WERI-Rb-1 (cell line): ENCODE results near the gene CCDC86.

ENCODE experiments used
- DNase-seq: peaks from one replicate; pipeline ENCODE4 v3.0.0-alpha.2; 2020
- H3K27ac ChIP-seq: fragments of 250-450 bp; sonication (Bioruptor Pico); 2 replicates; pipeline ENCODE4 v1.5.1; 2020; ENCODE audit warnings: mild to moderate bottlenecking, moderate library complexity
- H3K27me3 ChIP-seq: fragments of 250-450 bp; sonication (Bioruptor Pico); 2 replicates; pipeline ENCODE4 v1.5.1; 2021; ENCODE audit warnings: mild to moderate bottlenecking, low read depth, moderate library complexity; ENCODE audit not compliant: insufficient read depth, severe bottlenecking
- H3K36me3 ChIP-seq: fragments of 250-450 bp; sonication (Bioruptor Pico); 2 replicates; pipeline ENCODE4 v1.5.1; 2020; ENCODE audit warnings: mild to moderate bottlenecking, moderate library complexity
- H3K4me3 ChIP-seq: 2 replicates; pipeline ENCODE4 v1.5.1; 2011; ENCODE audit warnings: low read depth, mild to moderate bottlenecking, control low read depth, low read length
- H3K9me3 ChIP-seq: fragments of 250-450 bp; sonication (Bioruptor Pico); 2 replicates; pipeline ENCODE4 v1.5.1; 2021; ENCODE audit warnings: mild to moderate bottlenecking, moderate library complexity; ENCODE audit not compliant: severe bottlenecking
- TF ChIP-seq, protein P1 (sequence below): IDR thresholded peaks from 2 replicates; pipeline ENCODE4 v1.5.1; 2011; ENCODE audit warnings: low read depth, mild to moderate bottlenecking, control low read depth, inconsistent platforms, low read length

CCDC86 gene

DNA sequence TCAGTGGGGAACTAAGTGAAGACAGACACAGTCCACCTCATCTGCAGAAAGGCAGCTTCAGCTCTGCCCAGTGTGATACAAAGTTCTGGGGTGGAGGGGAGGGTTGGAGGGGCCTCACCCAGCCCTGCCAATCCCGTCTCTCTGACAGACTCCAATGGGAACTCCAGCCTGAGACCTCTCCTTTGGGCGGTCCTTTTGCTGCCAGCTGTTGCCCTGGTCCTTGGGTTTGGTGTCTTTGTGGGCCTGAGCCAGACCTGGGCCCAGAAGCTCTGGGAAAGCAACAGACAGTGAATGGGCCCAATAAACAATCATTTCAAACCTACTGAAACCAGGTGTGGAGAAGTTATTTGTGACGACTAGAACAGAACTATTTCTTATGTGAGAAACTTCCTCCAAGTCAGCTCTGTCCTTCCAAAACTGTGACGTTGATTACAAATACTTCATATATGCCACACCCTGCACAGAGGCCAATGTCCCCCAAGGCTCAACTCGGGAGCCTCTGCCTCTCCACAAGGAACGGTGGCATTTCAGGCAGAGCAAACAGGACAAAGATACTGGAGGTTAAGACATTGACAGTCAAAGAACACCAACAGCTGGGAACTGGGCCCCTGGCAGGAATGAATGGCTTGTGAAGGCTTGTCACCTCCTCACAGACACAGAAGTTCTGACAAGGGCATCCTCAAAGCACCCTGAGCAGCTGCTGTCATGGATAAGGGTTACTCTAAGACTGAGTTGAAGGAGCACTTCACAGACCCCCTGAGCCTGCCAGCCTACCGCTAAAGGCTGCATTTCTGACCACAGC is 33.7 kb downstream of the CCDC86 start:
- H3K4me3 ChIP-seq: no peak overlapping the region
- H3K27ac ChIP-seq: no peak overlapping the region
- TF ChIP-seq, protein P1, sequence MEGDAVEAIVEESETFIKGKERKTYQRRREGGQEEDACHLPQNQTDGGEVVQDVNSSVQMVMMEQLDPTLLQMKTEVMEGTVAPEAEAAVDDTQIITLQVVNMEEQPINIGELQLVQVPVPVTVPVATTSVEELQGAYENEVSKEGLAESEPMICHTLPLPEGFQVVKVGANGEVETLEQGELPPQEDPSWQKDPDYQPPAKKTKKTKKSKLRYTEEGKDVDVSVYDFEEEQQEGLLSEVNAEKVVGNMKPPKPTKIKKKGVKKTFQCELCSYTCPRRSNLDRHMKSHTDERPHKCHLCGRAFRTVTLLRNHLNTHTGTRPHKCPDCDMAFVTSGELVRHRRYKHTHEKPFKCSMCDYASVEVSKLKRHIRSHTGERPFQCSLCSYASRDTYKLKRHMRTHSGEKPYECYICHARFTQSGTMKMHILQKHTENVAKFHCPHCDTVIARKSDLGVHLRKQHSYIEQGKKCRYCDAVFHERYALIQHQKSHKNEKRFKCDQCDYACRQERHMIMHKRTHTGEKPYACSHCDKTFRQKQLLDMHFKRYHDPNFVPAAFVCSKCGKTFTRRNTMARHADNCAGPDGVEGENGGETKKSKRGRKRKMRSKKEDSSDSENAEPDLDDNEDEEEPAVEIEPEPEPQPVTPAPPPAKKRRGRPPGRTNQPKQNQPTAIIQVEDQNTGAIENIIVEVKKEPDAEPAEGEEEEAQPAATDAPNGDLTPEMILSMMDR: no peak
- H3K9me3 ChIP-seq: no peaks in the 10 kb centered on the region
- no peaks in the 10 kb centered on the region; the same call in 1 of the 2 replicates for H3K36me3 ChIP-seq
- H3K27me3 ChIP-seq: no peaks in the 10 kb centered on the region
- DNase-seq: no peak

DNA sequence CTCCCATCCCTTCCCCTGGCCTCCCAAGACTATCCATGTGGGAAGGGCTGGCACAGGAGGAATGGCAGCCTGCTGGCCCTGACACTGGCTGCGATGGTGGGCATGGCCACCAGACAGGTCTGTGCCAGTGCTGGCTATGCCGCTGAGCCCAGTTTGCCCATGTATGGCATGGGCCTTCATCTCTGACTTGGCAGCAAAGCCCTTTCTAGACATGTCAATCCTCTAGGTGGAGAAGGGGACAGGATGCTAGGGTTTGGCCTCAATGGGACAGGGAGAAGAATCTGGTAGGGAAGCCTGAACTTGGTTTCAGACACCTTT is 34.2 kb downstream of the CCDC86 start:
- no peaks in the 10 kb centered on the region for H3K9me3 ChIP-seq
- no peak overlapping the region for H3K27ac ChIP-seq
- no peaks in the 10 kb centered on the region; the same call in 1 of the 2 replicates for H3K36me3 ChIP-seq
- no peaks in the 10 kb centered on the region for H3K27me3 ChIP-seq
- no peak overlapping the region for H3K4me3 ChIP-seq
- TF ChIP-seq, protein P1: no peak
- no peak for DNase-seq

DNA sequence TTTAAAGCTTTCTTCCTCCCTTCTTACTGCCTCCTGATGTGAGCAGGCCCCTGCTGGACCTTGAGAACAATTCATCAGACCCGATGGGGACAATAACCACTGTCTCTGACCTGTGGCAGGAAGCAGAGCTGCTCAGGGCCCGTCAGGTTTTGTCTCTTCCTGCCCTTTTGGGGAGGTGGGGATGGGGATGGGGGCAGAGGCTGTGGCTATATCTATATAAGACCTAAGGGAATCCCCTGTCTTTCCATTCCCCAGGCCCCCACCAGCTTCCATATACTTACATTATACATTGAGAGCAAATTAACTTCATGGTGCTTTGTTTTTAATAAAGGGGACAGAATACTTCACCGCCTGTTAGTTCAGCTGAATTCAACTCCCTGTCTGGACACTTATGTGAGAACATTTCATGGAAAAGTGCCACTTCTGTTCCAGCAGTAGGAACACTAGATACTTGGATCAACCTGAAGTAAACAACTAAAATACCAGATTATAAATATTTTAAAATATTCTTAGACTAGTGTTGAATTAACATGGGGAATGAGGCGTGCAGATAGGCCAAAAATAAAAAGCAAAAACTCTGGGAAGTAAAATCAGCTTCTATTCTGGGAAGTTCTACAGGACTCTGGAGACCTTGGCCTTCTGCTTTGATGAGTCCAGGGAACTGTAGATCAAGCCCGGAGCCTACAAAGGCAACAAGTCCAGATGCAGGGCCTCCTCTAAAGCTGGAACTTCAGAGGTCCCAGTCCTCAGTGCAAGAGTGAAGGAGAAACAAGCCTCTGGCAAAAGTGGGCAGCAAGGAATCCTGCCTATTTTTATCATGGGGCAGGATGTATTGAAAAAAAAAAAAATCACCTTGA is 36.6 kb downstream of the CCDC86 start:
- no peak overlapping the region for H3K4me3 ChIP-seq
- H3K36me3 ChIP-seq: no peaks in the 10 kb centered on the region; the same call in 1 of the 2 replicates
- H3K9me3 ChIP-seq: no peaks in the 10 kb centered on the region
- TF ChIP-seq, protein P1: no peak
- peak; percentile 2 for DNase-seq
- no peaks in the 10 kb centered on the region for H3K27me3 ChIP-seq
- no peak overlapping the region for H3K27ac ChIP-seq

DNA sequence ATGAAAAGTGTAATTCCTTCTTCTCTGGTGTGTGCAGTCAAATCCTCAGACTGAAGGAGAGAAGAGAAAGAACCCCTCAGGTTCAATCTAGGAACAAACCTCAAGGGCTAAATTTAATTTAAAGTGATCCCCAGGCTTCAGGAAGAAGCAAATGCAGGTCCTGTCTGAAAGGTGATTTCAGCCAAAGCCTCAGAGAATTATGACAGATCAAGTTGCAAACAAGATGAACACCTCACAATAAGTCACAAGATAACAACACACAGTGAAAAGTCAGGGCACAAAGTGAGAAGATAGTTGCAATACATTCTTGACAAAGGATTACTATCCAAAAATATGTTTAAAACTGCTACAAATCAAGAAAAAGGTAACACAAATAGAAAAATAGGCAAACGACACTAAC is 37.2 kb downstream of the CCDC86 start:
- Histone ChIP-seq H3K27ac (no peak overlapping the region), H3K27me3 (no peaks in the 10 kb centered on the region), H3K9me3 (no peaks in the 10 kb centered on the region), H3K36me3 (no peaks in the 10 kb centered on the region; the same call in 1 of the 2 replicates), H3K4me3 (no peak overlapping the region)
- no peak for DNase-seq
- TF ChIP-seq, protein P1: no peak

DNA sequence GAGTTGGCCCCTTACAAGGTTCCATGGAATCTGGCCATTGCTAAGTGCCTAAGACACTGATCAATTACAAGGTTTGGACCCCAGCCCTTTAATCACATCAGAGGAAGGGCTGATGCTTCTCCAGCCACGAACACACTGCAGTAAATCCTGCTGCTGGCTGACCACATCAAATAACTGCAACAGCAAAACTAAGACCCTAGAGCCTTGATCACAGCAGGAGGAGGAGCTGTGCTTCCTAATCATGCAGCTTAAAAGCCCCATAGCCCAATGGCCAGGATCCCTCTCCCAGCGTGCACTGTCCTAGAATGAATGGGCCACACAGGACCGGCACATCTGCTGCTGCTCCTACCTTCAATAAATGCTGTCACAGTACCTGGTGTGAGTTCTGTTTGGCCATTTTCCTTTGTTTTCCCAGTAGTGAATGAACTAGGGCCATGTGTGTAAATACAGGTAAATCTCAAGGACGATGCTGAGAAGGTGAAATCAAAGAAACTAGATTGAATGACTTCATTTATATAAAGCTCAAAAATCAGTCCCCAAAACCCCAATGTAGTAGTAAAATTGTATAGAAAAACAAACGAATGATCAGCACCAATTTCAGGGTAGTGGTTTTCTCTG is 38.2 kb downstream of the CCDC86 start:
- no peak for DNase-seq
- H3K9me3 ChIP-seq: no peaks in the 10 kb centered on the region
- no peak overlapping the region for H3K4me3 ChIP-seq
- no peaks in the 10 kb centered on the region; the same call in 1 of the 2 replicates for H3K36me3 ChIP-seq
- no peaks in the 10 kb centered on the region for H3K27me3 ChIP-seq
- TF ChIP-seq, protein P1: no peak
- no peak overlapping the region for H3K27ac ChIP-seq
